ENCODE results near the gene CLIP4.

Gene CLIP4

DNA sequence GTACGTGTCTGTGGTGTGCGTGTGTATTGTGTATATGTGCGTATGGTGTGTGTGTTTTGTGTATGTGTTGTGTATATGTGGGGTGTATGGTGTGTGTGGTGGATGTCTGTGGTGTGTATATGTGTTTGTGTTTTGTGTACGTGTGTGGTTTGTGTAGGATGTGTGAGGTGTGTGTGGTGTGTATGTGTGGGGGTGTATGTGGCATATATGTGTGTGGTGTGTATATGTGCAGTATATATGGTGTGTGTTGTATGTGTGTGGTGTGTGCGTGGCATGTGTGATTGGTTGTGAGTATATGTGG, 101.3 kb downstream of the CLIP4 start:
- DNase-seq (ENCODE audit: low spot score), result no peak
- Histone ChIP-seq H3K4me3 (no peak overlapping the region), H3K27ac (no peak overlapping the region)
- TF ChIP-seq, protein P1, sequence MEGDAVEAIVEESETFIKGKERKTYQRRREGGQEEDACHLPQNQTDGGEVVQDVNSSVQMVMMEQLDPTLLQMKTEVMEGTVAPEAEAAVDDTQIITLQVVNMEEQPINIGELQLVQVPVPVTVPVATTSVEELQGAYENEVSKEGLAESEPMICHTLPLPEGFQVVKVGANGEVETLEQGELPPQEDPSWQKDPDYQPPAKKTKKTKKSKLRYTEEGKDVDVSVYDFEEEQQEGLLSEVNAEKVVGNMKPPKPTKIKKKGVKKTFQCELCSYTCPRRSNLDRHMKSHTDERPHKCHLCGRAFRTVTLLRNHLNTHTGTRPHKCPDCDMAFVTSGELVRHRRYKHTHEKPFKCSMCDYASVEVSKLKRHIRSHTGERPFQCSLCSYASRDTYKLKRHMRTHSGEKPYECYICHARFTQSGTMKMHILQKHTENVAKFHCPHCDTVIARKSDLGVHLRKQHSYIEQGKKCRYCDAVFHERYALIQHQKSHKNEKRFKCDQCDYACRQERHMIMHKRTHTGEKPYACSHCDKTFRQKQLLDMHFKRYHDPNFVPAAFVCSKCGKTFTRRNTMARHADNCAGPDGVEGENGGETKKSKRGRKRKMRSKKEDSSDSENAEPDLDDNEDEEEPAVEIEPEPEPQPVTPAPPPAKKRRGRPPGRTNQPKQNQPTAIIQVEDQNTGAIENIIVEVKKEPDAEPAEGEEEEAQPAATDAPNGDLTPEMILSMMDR (IDR thresholded peaks at IDR 0.05), result no peak

DNA sequence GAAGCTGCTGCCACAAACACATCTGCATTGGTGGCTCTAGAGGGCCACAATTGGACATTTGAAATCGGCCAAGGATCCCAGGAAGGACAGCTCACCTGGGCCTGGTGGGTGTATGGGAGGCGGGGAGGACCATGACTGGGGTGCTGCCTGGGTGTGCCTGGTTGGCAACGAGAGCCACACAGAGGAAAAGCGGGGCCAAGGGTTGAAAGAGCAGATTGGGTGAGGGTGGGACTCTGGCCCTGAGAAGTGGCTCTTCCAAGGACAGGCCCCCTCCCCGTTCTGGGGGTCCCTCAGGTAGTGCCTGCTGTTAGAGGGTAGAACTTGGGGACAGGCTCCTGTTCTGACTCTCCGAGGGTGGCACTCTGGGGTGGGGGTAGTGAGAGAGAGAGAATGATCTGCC, 102.9 kb downstream of the CLIP4 start:
- DNase-seq (ENCODE audit: low spot score), result peak; percentile 54
- H3K4me3 ChIP-seq, result no peak overlapping the region
- no peak overlapping the region for H3K27ac ChIP-seq
- TF ChIP-seq, protein P1 (IDR thresholded peaks at IDR 0.05), result no peak

DNA sequence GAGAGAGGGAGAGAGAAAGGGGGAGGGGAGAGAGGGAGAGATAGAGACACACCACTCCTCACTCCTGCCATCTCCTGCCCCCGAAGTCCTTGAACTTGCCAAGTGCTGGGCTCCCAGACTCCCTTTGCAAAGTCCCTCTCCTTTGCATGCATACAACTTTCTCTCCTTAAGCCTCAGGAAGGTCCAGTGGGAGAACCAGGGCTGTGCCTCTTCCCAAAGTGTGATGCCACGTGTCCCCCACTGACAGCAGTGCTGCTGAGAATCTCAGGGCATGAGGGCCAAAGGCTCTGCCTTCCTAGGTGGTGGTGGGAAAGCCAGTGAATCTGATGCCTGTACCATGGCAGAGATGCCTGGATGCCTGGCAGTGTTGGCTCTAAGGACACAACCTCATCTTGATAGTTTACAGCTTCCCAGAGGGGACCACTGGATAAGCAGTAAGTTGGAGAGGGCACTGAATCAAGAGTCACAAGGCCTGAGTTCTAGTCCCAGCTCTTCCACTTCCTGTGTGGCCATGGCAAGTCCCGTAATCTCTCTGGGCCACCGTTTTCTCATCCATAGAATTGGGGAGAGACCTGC, 103.4 kb downstream of the CLIP4 start:
- Histone ChIP-seq H3K27ac (no peak overlapping the region), H3K4me3 (no peak overlapping the region)
- DNase-seq (ENCODE audit: low spot score), result peak; percentile 55
- TF ChIP-seq, protein P1 (IDR thresholded peaks at IDR 0.05), result no peak

DNA sequence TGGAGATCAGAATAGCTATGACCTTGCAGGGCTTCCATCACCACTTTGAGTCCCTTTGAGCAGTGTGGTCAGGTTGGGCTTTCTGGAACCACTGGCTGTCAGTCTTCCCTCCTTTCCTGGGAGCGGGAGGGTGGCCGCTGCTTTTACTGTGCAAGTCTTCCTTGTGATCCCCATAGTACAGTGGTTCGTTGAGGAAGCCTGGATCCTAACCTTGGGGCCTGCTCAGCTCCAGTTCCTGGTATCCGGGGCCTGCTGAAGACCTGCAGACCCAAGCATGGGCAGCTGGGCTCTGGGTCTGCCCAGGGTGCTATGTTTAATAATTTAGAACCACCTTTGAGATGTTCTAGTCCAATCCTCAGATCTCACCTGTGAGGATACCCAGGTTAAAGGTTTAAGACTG, 104.2 kb downstream of the CLIP4 start:
- Histone ChIP-seq H3K4me3 (no peak overlapping the region), H3K27ac (no peak overlapping the region)
- DNase-seq (ENCODE audit: low spot score), result peak; percentile 68
- TF ChIP-seq, protein P1 (IDR thresholded peaks at IDR 0.05), result no peak

DNA sequence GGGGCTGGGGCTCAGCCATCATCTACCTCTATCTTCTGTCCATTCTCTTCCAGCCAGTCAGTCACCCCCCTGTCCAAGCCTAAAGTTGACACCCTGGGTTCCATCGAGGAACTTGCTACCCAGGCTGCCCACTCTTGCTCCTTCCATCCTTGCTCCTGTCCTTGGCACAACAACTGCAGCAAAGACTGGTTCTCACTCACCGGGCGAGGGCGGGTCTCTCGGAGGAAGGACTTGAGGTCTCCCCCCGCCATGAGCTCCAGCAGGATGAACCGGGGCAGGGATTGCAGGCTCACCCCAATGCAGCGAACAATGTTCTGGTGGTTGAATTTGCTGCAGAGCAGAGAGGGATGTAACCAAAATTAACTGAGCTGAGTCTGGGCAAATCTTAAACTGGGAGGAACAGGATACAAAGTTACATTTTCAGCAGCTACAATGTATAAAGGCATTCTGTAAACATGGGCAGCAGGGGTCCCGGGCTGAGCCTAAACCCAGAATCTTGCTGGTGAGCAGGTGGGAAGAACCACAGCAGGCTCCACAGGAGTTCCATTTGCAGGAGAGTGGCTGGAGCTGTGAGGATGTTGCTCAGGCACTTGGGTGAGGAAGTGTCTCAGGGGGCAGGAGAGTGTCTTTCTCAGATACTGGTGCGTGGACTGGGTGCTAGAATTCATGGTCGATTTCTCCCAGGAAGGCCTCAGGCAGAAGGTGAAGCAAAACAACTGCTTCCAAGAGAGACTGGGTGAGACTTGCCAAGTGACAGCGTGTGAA, 105.5 kb downstream of the CLIP4 start:
- peak; percentile 43 for DNase-seq (ENCODE audit: low spot score)
- no peak overlapping the region for H3K27ac ChIP-seq
- H3K4me3 ChIP-seq, result no peak overlapping the region
- TF ChIP-seq, protein P1 (IDR thresholded peaks at IDR 0.05), result no peak

DNA sequence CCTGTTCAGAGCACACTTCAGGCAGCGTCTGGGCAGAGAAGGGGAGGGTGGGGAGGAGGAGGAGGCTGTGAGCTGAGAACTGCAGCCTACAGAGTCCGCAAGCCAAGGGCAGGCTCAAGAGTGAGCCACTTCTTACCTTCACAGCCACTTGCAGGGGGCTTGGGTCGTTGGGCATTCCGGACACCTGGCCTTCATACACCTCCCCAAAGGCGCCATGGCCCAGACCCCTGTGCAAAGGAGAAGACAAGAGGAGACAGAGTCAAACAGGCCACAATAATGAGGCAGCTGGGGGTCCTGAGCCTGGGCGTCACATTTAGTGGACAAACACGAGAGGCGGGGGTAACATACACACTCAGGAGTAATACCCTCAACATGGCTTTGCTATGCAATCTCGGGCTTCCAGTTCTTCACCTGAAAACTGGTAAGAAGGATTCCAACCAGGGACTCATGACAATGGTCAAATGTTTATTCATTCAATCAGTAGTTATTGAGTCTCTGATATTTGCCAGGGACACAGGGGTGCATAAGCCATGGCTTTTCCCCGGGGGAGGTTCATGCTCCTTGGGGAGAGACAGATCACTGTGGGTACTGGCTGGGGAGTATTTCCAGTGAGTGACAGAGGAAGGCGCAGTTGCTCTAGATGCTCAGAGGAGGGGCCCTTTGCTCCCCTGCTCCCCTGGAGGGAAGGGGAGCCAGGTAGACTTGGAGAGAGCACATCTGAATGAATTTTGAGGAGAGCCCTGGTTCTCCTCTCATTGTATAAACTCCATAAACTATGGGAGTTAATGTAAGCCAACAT, 107.4 kb downstream of the CLIP4 start:
- DNase-seq (ENCODE audit: low spot score), result peak; percentile 68
- no peak overlapping the region for H3K4me3 ChIP-seq
- TF ChIP-seq, protein P1 (IDR thresholded peaks at IDR 0.05), result no peak
- H3K27ac ChIP-seq, result no peak overlapping the region
